ENCODE measurements around the gene MMP25.

DNA sequence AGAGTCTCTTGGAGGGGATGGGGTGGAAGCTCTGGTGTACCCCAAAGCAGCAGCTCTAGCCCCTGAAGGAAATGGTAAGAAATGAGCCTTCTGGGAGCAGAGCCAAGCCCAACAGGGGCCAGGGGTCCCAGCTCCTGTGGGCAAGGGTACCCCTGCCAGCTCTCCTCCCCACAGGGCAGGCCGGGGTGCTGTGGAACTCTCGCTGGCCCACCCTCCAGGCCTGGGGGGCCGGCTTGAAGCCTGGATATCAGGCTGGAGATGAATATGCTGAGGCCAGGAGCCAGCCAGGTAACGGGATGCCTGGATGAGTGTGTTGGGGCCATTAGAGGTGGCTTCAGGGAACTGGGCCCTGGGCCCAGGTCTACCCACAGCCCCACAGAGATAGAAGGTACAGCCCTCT, 45.8 kb upstream of the MMP25 start:
- TF ChIP-seq, protein P1, sequence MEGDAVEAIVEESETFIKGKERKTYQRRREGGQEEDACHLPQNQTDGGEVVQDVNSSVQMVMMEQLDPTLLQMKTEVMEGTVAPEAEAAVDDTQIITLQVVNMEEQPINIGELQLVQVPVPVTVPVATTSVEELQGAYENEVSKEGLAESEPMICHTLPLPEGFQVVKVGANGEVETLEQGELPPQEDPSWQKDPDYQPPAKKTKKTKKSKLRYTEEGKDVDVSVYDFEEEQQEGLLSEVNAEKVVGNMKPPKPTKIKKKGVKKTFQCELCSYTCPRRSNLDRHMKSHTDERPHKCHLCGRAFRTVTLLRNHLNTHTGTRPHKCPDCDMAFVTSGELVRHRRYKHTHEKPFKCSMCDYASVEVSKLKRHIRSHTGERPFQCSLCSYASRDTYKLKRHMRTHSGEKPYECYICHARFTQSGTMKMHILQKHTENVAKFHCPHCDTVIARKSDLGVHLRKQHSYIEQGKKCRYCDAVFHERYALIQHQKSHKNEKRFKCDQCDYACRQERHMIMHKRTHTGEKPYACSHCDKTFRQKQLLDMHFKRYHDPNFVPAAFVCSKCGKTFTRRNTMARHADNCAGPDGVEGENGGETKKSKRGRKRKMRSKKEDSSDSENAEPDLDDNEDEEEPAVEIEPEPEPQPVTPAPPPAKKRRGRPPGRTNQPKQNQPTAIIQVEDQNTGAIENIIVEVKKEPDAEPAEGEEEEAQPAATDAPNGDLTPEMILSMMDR (IDR thresholded peaks at IDR 0.05), result no peak
- TF ChIP-seq POLR2AphosphoS5 (IDR thresholded peaks at IDR 0.05) (no peak), EP300 (IDR thresholded peaks at IDR 0.05) (no peak)
